Mucosa of descending colon (tissue), 3 donors: ENCODE data around the gene LMBR1L. TPM values are rescaled to one million over a fixed set of nuclear protein-coding genes. Genes with fewer than 3 reads are reported as not detected.
A peak's percentile ranks its signal among the peaks of the same experiment; 100 is the strongest.
"Not testable (repeated sequence)": the region's sequence is repeated elsewhere in the genome, so short reads cannot be mapped to it uniquely, and the experiment has no call there.

Source experiments
- ATAC-seq: fragments of 200-7000 bp; cut with Tn5 transposase; one replicate; pipeline ENCODE4 v1.9.1; 2020; ENCODE audit warnings: mild to moderate bottlenecking, moderate library complexity
- DNase-seq, 3 donors: peaks; one replicate each; pipeline ENCODE4 v3.0.0-alpha.2; 2020
- H3K36me3 ChIP-seq: fragments of 200-600 bp; one replicate; pipeline ENCODE4 v1.8.0; 2021; ENCODE audit warnings: low read depth, mild to moderate bottlenecking
- H3K4me1 ChIP-seq: fragments of 200-600 bp; one replicate; pipeline ENCODE4 v1.8.0; 2021; ENCODE audit warnings: low read depth, mild to moderate bottlenecking
- H3K4me3 ChIP-seq: fragments of 200-600 bp; one replicate; pipeline ENCODE4 v1.8.0; 2021; ENCODE audit warnings: mild to moderate bottlenecking
- H3K9me3 ChIP-seq: fragments of 200-600 bp; one replicate; pipeline ENCODE4 v1.8.0; 2021; ENCODE audit warnings: mild to moderate bottlenecking
- CTCF ChIP-seq: fragments of 200-600 bp; IDR thresholded peaks from one replicate; pipeline ENCODE4 v1.8.0; 2022; ENCODE audit warnings: antibody characterized with exemption, mild to moderate bottlenecking
- intact Hi-C, 2 donors: fragments of 100-400 bp; cut with DNase I in 1 of 2; cut with micrococcal nuclease in 1 of 2; formaldehyde crosslinking; loops; one replicate each; pipeline versions ENCODE4 v1.11.0 to v1.11.1; 2022; cut with DNase I, micrococcal nuclease
- total RNA-seq, 3 donors: library from RNA; stranded (reverse); fragmentation: NEBNext Ultra II Directional in 2 of 3; extraction: Animal tissue kit (Norgen Biotek cat#: 25700) in 2 of 3; gene quantifications; one replicate each; pipeline versions ENCODE4 v1.2.1 to v1.2.4, GENCODE V29; 2021 to 2023
- donor health status: DM: no; HTN: no; CAD: no; lungs with moderate emphysema.
- donor health status: DM: no; HTN: no; CAD: no.
- donor health status: DM: no; HTN: yes; CAD: no.

The LMBR1L gene
- total RNA-seq, 3 donors from 2014 or later: 46.1 to 77.4 (median 68.1) TPM

DNA sequence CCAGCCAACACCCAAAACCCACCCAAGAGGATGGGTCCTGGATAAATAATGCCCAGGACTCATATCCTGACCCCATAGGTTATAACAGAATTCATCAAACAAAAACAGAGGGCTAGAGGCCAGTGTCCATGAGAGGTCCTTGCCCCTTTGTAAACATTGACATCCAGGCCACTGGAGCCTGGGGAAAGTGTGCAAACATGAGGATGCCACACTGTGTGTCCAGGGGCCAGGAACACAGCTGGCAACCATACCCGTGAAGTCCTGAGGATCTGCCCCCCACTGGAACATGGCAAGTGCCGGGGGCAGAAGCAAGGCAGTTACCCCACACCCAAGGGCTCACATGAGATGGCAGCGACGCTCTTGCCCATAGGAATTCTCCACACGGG lies 45.9 kb downstream of the LMBR1L start:
- intact Hi-C loops: loop anchor here in 1 of 2 donors (10.0 kb wide), 2 partner anchors 50 to 170 kb away; partner anchors contain the start of gene LMBR1L
- Histone ChIP-seq H3K4me3 (no peak overlapping the region), H3K4me1 (peaks cover 4% of the 10 kb centered on the region), H3K9me3 (no peaks in the 10 kb centered on the region), H3K36me3 (no peaks in the 10 kb centered on the region)
- DNase-seq (no peak), ATAC-seq (no peak)
- no peak for TF ChIP-seq CTCF

- peaks cover 24% of the 10 kb centered on the region for H3K4me1 ChIP-seq
- DNase-seq, H3K4me3 ChIP-seq, H3K9me3 ChIP-seq, H3K36me3 ChIP-seq, ATAC-seq: not testable (repeated sequence)
- intact Hi-C loops: loop anchor here in 1 of 2 donors (10.0 kb wide), 2 partner anchors 53 to 173 kb away; partner anchors contain the start of gene LMBR1L
These were observed 48.7 kb downstream of the LMBR1L start for GRCh38 chr12:49061916-49062315.

GRCh38 chr12:49061157-49061650 lies 49.4 kb downstream of the LMBR1L start:
- intact Hi-C loops: loop anchor here in 1 of 2 donors (10.0 kb wide), 2 partner anchors 54 to 174 kb away; partner anchors contain the start of gene LMBR1L
- Histone ChIP-seq H3K9me3 (no peaks in the 10 kb centered on the region), H3K36me3 (no peaks in the 10 kb centered on the region), H3K4me1 (peaks cover 31% of the 10 kb centered on the region), H3K4me3 (peak overlapping the region; percentile 96)
- no peak for TF ChIP-seq CTCF
- no peak for DNase-seq
- no peak for ATAC-seq

DNA sequence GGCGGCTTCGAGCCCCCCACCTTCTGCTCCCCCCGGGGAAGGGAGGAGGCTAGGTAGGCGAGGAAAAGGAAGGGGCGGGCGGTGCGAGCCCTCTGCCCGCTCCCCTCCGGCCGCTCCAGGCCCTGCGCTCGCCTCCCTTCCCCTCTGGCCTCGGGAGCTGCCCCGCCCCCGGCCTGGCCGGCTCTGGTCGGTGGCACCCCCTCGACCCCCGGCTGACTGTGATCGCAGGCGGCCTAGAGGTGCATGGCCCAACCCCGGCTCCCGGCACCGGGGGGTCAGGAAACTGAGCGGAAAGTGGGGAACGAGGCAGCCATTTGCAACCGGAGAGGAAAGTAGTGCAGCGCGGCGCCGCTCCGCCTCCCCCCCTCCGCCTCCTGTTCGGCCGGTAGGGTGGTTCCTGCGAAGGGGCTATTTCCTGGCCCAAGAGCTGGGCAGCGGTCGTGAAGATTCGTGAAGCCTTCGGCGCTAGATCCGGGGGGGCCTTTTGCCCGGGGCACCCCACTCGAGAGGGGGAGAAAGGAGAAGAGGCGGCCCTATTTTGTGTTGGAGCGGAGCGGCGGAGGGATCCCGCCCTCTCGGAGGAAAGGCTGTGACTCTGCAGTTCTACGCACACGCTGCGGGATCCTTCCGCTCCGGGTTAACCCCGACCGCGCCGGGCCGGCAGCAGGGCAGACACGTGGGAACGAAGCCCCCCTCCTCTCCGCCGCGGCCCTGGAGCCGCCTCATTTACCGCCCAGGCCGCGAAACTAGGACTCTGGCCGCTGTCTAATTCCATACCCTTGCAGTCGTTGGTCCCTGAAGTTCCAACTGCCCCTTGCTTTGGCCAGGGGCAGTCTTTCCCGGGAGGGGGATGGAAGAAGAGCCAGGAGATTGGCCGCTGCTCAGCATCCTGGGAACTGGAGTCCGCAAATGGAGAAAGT lies 50.1 kb downstream of the LMBR1L start, which contains the start of gene KMT2D:
TSS of gene KMT2D (minus strand) at position 558 of the 920 bp plus-strand sequence. CDS start 5,470 bp downstream, outside the sequence.
- Histone ChIP-seq H3K9me3 (no peaks in the 10 kb centered on the region), H3K4me1 (peaks cover 37% of the 10 kb centered on the region), H3K36me3 (no peaks in the 10 kb centered on the region), H3K4me3 (peak within 1 kb of the TSS; percentile 96)
- intact Hi-C loops: loop anchor here in 1 of 2 donors (10.0 kb wide), 2 partner anchors 54 to 174 kb away; partner anchors contain the start of gene LMBR1L
- ATAC-seq: peak; percentile 88
- DNase-seq: peak; percentile 93 to 94 (median 94)
- TF ChIP-seq CTCF: no peak

DNA sequence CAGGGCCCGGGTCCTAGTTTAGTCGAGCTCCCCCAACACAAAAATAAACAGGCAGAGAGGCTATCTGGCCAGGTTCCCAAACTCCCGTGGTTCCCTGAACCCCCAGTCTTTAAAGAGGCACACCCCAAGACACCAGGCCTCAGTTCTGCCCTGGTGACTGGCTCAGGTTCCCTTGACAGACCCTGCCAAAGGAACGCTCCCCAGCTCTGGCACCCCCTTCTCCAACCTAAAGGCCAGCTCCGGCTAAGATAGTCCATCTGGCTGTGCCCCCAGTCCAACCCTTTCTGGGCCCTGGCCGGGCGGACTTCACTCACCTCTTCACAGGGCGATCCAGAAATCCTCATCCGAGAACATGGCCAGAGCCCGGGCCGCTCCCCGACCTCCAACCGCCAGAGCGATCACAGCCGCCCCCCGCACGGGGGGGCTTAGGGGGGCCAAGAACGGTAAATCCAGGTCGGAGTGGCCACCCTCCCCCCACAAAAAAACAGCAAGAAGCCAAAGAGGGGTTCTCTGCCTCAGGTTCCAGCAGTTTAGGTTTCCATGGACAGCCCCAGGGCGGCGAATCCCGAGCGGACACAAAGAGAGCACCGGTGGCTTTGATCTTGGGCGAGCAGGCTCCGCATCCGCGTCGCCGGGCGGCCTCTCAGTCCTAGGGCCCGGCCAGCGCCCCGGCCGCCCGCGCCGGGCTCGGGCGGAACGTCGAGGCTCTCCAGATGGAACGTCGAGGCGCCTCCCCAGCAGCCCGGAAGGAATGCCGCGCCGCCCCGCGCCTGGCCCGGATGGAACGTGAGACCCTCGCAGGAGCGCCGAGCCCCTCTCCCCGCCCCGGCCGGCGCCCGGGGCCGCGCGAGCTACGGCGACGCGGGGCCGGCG lies 51.1 kb downstream of the LMBR1L start:
- peak in 2 of 3 donors; percentile 50 to 61 for DNase-seq
- TF ChIP-seq CTCF: no peak
- intact Hi-C loops: loop anchor here in 1 of 2 donors (10.0 kb wide), 2 partner anchors 55 to 175 kb away; partner anchors contain the start of gene LMBR1L
- no peaks in the 10 kb centered on the region for H3K9me3 ChIP-seq
- ATAC-seq: peak; percentile 28
- peak overlapping the region; percentile 96 for H3K4me3 ChIP-seq
- H3K4me1 ChIP-seq: peaks cover 42% of the 10 kb centered on the region
- H3K36me3 ChIP-seq: no peaks in the 10 kb centered on the region
